ENCODE data around the gene CDK11B. TPM values are rescaled to one million over a fixed set of nuclear protein-coding genes. Genes with fewer than 3 reads are reported as not detected.

CDK11B gene
- total and polyA plus RNA-seq, 2 of the 8 experiments (the other 6 are each of a cell fraction or from before 2014, with no cell fraction given): 11.1 to 31.9 TPM

Other genes with a start within 250 kb of the CDK11B start
- 1.8 and 2.2 TPM in 2 replicates for gene ANKRD65, start 237.7 kb downstream of the CDK11B start, total RNA-seq (2021; fragmentation: NEBNext Ultra II Directional; extraction: Animal tissue kit (Norgen Biotek cat#: 25700))
- 1.7 and 2.0 TPM in 2 replicates for gene ANKRD65, start 237.7 kb downstream of the CDK11B start, polyA plus RNA-seq (2011; rRNA removed)
- 36.6 and 42.0 TPM in 2 replicates for gene VWA1, start 223.3 kb downstream of the CDK11B start, total RNA-seq (2021; fragmentation: NEBNext Ultra II Directional; extraction: Animal tissue kit (Norgen Biotek cat#: 25700))
- 16.0 and 19.5 TPM in 2 replicates for gene VWA1, start 223.3 kb downstream of the CDK11B start, polyA plus RNA-seq (2011; rRNA removed)
- 1.3 and 2.0 TPM in 2 replicates for gene ATAD3C, start 209.3 kb downstream of the CDK11B start, total RNA-seq (2021; fragmentation: NEBNext Ultra II Directional; extraction: Animal tissue kit (Norgen Biotek cat#: 25700))
- gene ATAD3C, start 209.3 kb downstream of the CDK11B start, polyA plus RNA-seq (2011; rRNA removed): 2.7 and 2.8 TPM in 2 replicates
- 63.0 and 64.4 TPM in 2 replicates for gene ATAD3B, start 187.2 kb downstream of the CDK11B start, total RNA-seq (2021; fragmentation: NEBNext Ultra II Directional; extraction: Animal tissue kit (Norgen Biotek cat#: 25700))
- gene ATAD3B, start 187.2 kb downstream of the CDK11B start, polyA plus RNA-seq (2011; rRNA removed): 31.3 and 43.9 TPM in 2 replicates
- gene ATAD3A, start 146.8 kb downstream of the CDK11B start, total RNA-seq (2021; fragmentation: NEBNext Ultra II Directional; extraction: Animal tissue kit (Norgen Biotek cat#: 25700)): 63.7 and 64.7 TPM in 2 replicates
- gene ATAD3A, start 146.8 kb downstream of the CDK11B start, polyA plus RNA-seq (2011; rRNA removed): 28.3 and 46.7 TPM in 2 replicates
- 3.6 and 6.6 TPM in 2 replicates for gene TMEM240, start 118.4 kb downstream of the CDK11B start, total RNA-seq (2021; fragmentation: NEBNext Ultra II Directional; extraction: Animal tissue kit (Norgen Biotek cat#: 25700))
- 5.7 and 7.6 TPM in 2 replicates for gene TMEM240, start 118.4 kb downstream of the CDK11B start, polyA plus RNA-seq (2011; rRNA removed)
- 165 and 170 TPM in 2 replicates for gene SSU72, start 84.1 kb downstream of the CDK11B start, total RNA-seq (2021; fragmentation: NEBNext Ultra II Directional; extraction: Animal tissue kit (Norgen Biotek cat#: 25700))
- gene SSU72, start 84.1 kb downstream of the CDK11B start, polyA plus RNA-seq (2011; rRNA removed): 110 and 116 TPM in 2 replicates
- gene FNDC10, start 58.9 kb downstream of the CDK11B start, total RNA-seq (2021; fragmentation: NEBNext Ultra II Directional; extraction: Animal tissue kit (Norgen Biotek cat#: 25700)): 18.3 and 19.0 TPM in 2 replicates
- gene FNDC10, start 58.9 kb downstream of the CDK11B start, polyA plus RNA-seq (2011; rRNA removed): 21.8 and 40.0 TPM in 2 replicates
- gene MIB2, start 43.5 kb downstream of the CDK11B start, total RNA-seq (2021; fragmentation: NEBNext Ultra II Directional; extraction: Animal tissue kit (Norgen Biotek cat#: 25700)): 56.5 and 60.0 TPM in 2 replicates
- gene MIB2, start 43.5 kb downstream of the CDK11B start, polyA plus RNA-seq (2011; rRNA removed): 32.5 and 71.1 TPM in 2 replicates
- 14.6 and 19.1 TPM in 2 replicates for gene MMP23B, start 26.8 kb downstream of the CDK11B start, total RNA-seq (2021; fragmentation: NEBNext Ultra II Directional; extraction: Animal tissue kit (Norgen Biotek cat#: 25700))
- 9.2 and 20.8 TPM in 2 replicates for gene MMP23B, start 26.8 kb downstream of the CDK11B start, polyA plus RNA-seq (2011; rRNA removed)
- 46.3 and 46.7 TPM in 2 replicates for gene SLC35E2B, start 33.8 kb upstream of the CDK11B start, total RNA-seq (2021; fragmentation: NEBNext Ultra II Directional; extraction: Animal tissue kit (Norgen Biotek cat#: 25700))
- gene SLC35E2B, start 33.8 kb upstream of the CDK11B start, polyA plus RNA-seq (2011; rRNA removed): 25.9 and 40.7 TPM in 2 replicates
- gene CDK11A, start 65.4 kb upstream of the CDK11B start, total RNA-seq (2021; fragmentation: NEBNext Ultra II Directional; extraction: Animal tissue kit (Norgen Biotek cat#: 25700)): 45.6 and 45.7 TPM in 2 replicates
- 15.0 and 38.8 TPM in 2 replicates for gene CDK11A, start 65.4 kb upstream of the CDK11B start, polyA plus RNA-seq (2011; rRNA removed)
- gene NADK, start 119.5 kb upstream of the CDK11B start, total RNA-seq (2021; fragmentation: NEBNext Ultra II Directional; extraction: Animal tissue kit (Norgen Biotek cat#: 25700)): 80.1 and 89.7 TPM in 2 replicates
- gene NADK, start 119.5 kb upstream of the CDK11B start, polyA plus RNA-seq (2011; rRNA removed): 78.0 and 105 TPM in 2 replicates
- 382 and 394 TPM in 2 replicates for gene GNB1, start 232.1 kb upstream of the CDK11B start, total RNA-seq (2021; fragmentation: NEBNext Ultra II Directional; extraction: Animal tissue kit (Norgen Biotek cat#: 25700))
- 343 and 372 TPM in 2 replicates for gene GNB1, start 232.1 kb upstream of the CDK11B start, polyA plus RNA-seq (2011; rRNA removed)